Measurements from ENCODE around the gene OSTF1. TPM values are rescaled to one million over a fixed set of nuclear protein-coding genes. Genes with fewer than 3 reads are reported as not detected.

Gene OSTF1
- total and polyA plus RNA-seq, 2 donors (not counting 1 experiment from before 2014, with no cell fraction given), result 48.4 to 49.9 TPM

GRCh38 chr9:75184471-75184870 lies 96.2 kb downstream of the OSTF1 start:
- no peaks in the 10 kb centered on the region for H3K79me2 ChIP-seq (ENCODE audit: control insufficient read depth, insufficient read depth, low read length)
- no peaks in the 10 kb centered on the region for H3K36me3 ChIP-seq (ENCODE audit: control insufficient read depth, insufficient read depth, low read length)
- no peaks in the 10 kb centered on the region for H4K20me1 ChIP-seq (ENCODE audit: control insufficient read depth, extremely low read depth, insufficient read depth, low read length)
- no peak overlapping the region for H3K27ac ChIP-seq (ENCODE audit: insufficient read depth, low read length)
- no peak for DNase-seq (ENCODE audit: low read depth in 2 of 2)
- no peak for TF ChIP-seq EZH2 (IDR thresholded peaks at IDR 0.05; ENCODE audit: low read length, missing control alignments)
- H3K4me2 ChIP-seq (ENCODE audit: extremely low read depth, insufficient read depth, low read length), result no peak overlapping the region
- no peak overlapping the region for H3K9ac ChIP-seq (ENCODE audit: insufficient read depth, low read length)
- no peak overlapping the region for H3K4me3 ChIP-seq (replicated peaks in 1 of 4; ENCODE audit: control extremely low read depth in 1 of 4, insufficient read depth in 1 of 4, low read depth in 3 of 4, low read length in 4 of 4)
- H3K9me3 ChIP-seq (ENCODE audit: control insufficient read depth, insufficient read depth, low read depth, low read length), result no peaks in the 10 kb centered on the region
- no peaks in the 10 kb centered on the region for H3K4me1 ChIP-seq (ENCODE audit: control insufficient read depth, extremely low read depth, insufficient read depth, low read length)
- no peaks in the 10 kb centered on the region for H3K27me3 ChIP-seq (ENCODE audit: control insufficient read depth, insufficient read depth, low read length)
- no peak overlapping the region for H2AFZ ChIP-seq (ENCODE audit: low read length)

GRCh38 chr9:75185585-75186170 lies 97.4 kb downstream of the OSTF1 start:
- Histone ChIP-seq H3K79me2 (ENCODE audit: control insufficient read depth, insufficient read depth, low read length) (no peaks in the 10 kb centered on the region), H3K27ac (ENCODE audit: insufficient read depth, low read length) (no peak overlapping the region), H3K36me3 (ENCODE audit: control insufficient read depth, insufficient read depth, low read length) (no peaks in the 10 kb centered on the region), H3K4me3 (replicated peaks in 1 of 4; ENCODE audit: control extremely low read depth in 1 of 4, insufficient read depth in 1 of 4, low read depth in 3 of 4, low read length in 4 of 4) (no peak overlapping the region), H3K4me2 (ENCODE audit: extremely low read depth, insufficient read depth, low read length) (no peak overlapping the region), H3K9me3 (ENCODE audit: control insufficient read depth, insufficient read depth, low read depth, low read length) (no peaks in the 10 kb centered on the region), H3K9ac (ENCODE audit: insufficient read depth, low read length) (no peak overlapping the region), H4K20me1 (ENCODE audit: control insufficient read depth, extremely low read depth, insufficient read depth, low read length) (no peaks in the 10 kb centered on the region), H2AFZ (ENCODE audit: low read length) (no peak overlapping the region), H3K4me1 (ENCODE audit: control insufficient read depth, extremely low read depth, insufficient read depth, low read length) (no peaks in the 10 kb centered on the region), H3K27me3 (ENCODE audit: control insufficient read depth, insufficient read depth, low read length) (no peaks in the 10 kb centered on the region)
- DNase-seq (ENCODE audit: low read depth in 2 of 2), result peak in 1 of 2 donors; percentile 20
- TF ChIP-seq EZH2 (IDR thresholded peaks at IDR 0.05; ENCODE audit: low read length, missing control alignments) (no peak), CTCF (conservative IDR thresholded peaks at IDR 0.05 in 1 of 2, IDR thresholded peaks at IDR 0.05 in 1 of 2; ENCODE audit: low read depth in 1 of 2, low read length in 2 of 2) (peak; percentile 30 to 65)

GRCh38 chr9:75186767-75187380 lies 98.6 kb downstream of the OSTF1 start:
- Histone ChIP-seq H3K4me2 (ENCODE audit: extremely low read depth, insufficient read depth, low read length) (no peak overlapping the region), H3K9ac (ENCODE audit: insufficient read depth, low read length) (no peak overlapping the region), H2AFZ (ENCODE audit: low read length) (no peak overlapping the region), H3K36me3 (ENCODE audit: control insufficient read depth, insufficient read depth, low read length) (no peaks in the 10 kb centered on the region), H3K27me3 (ENCODE audit: control insufficient read depth, insufficient read depth, low read length) (no peaks in the 10 kb centered on the region), H3K4me3 (replicated peaks in 1 of 4; ENCODE audit: control extremely low read depth in 1 of 4, insufficient read depth in 1 of 4, low read depth in 3 of 4, low read length in 4 of 4) (no peak overlapping the region), H3K27ac (ENCODE audit: insufficient read depth, low read length) (no peak overlapping the region), H3K4me1 (ENCODE audit: control insufficient read depth, extremely low read depth, insufficient read depth, low read length) (no peaks in the 10 kb centered on the region), H3K79me2 (ENCODE audit: control insufficient read depth, insufficient read depth, low read length) (no peaks in the 10 kb centered on the region), H3K9me3 (ENCODE audit: control insufficient read depth, insufficient read depth, low read depth, low read length) (no peaks in the 10 kb centered on the region), H4K20me1 (ENCODE audit: control insufficient read depth, extremely low read depth, insufficient read depth, low read length) (no peaks in the 10 kb centered on the region)
- TF ChIP-seq CTCF (conservative IDR thresholded peaks at IDR 0.05 in 1 of 2, IDR thresholded peaks at IDR 0.05 in 1 of 2; ENCODE audit: low read depth in 1 of 2, low read length in 2 of 2), result peak; percentile 42 to 82
- no peak for TF ChIP-seq EZH2 (IDR thresholded peaks at IDR 0.05; ENCODE audit: low read length, missing control alignments)
- peak in 1 of 2 donors; percentile 39 for DNase-seq (ENCODE audit: low read depth in 2 of 2)
